Esophagus muscularis mucosa (tissue), 3 donors: ENCODE data around the gene RAPGEF2.

Experiments
- POLR2A ChIP-seq: fragments of 450-650 bp; IDR thresholded peaks from one replicate; pipeline ENCODE4 v1.6.1; 2017; ENCODE audit warnings: antibody characterized with exemption, moderate library complexity, mild to moderate bottlenecking, low read depth
- POLR2AphosphoS5 ChIP-seq, 2 donors: sonication (generic); formaldehyde crosslinking; IDR thresholded peaks; one replicate each; pipeline ENCODE4 v1.6.1; 2017; ENCODE audit warnings: antibody characterized with exemption in 2 of 2
- TF ChIP-seq, protein P1 (sequence below), 3 experiments: fragments of 200-600 bp in 2 of 3; fragments of 450-650 bp in 1 of 3; sonication (generic) in 2 of 3; IDR thresholded peaks; one replicate each; pipeline ENCODE4 v1.5.1; 2017 to 2019; ENCODE audit warnings: antibody characterized with exemption in 3 of 3, mild to moderate bottlenecking in 2 of 3, moderate library complexity in 1 of 3

- TF ChIP-seq, protein P1, sequence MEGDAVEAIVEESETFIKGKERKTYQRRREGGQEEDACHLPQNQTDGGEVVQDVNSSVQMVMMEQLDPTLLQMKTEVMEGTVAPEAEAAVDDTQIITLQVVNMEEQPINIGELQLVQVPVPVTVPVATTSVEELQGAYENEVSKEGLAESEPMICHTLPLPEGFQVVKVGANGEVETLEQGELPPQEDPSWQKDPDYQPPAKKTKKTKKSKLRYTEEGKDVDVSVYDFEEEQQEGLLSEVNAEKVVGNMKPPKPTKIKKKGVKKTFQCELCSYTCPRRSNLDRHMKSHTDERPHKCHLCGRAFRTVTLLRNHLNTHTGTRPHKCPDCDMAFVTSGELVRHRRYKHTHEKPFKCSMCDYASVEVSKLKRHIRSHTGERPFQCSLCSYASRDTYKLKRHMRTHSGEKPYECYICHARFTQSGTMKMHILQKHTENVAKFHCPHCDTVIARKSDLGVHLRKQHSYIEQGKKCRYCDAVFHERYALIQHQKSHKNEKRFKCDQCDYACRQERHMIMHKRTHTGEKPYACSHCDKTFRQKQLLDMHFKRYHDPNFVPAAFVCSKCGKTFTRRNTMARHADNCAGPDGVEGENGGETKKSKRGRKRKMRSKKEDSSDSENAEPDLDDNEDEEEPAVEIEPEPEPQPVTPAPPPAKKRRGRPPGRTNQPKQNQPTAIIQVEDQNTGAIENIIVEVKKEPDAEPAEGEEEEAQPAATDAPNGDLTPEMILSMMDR (IDR thresholded peaks at IDR 0.05), result no peak
- TF ChIP-seq POLR2A, result no peak
- TF ChIP-seq POLR2AphosphoS5 (IDR thresholded peaks at IDR 0.05), result no peak
These were observed 254.5 kb downstream of the RAPGEF2 start for GRCh38 chr4:159357350-159357749.
